GM12892 (cell line): Measurements from ENCODE around the gene HLF.

Experiments
- POLR2A ChIP-seq: IDR thresholded peaks from 2 replicates; pipeline ENCODE4 v1.6.1; 2011; ENCODE audit warnings: low read depth, low read length, control low read depth
- POLR2AphosphoS5 ChIP-seq: IDR thresholded peaks from 2 replicates; pipeline ENCODE4 v1.6.1; 2011; ENCODE audit warnings: low read depth, low read length, control low read depth
- TAF1 ChIP-seq: IDR thresholded peaks from 2 replicates; pipeline ENCODE4 v1.6.1; 2011; ENCODE audit warnings: low read depth, mild to moderate bottlenecking, control low read depth, low read length, borderline replicate concordance

DNA sequence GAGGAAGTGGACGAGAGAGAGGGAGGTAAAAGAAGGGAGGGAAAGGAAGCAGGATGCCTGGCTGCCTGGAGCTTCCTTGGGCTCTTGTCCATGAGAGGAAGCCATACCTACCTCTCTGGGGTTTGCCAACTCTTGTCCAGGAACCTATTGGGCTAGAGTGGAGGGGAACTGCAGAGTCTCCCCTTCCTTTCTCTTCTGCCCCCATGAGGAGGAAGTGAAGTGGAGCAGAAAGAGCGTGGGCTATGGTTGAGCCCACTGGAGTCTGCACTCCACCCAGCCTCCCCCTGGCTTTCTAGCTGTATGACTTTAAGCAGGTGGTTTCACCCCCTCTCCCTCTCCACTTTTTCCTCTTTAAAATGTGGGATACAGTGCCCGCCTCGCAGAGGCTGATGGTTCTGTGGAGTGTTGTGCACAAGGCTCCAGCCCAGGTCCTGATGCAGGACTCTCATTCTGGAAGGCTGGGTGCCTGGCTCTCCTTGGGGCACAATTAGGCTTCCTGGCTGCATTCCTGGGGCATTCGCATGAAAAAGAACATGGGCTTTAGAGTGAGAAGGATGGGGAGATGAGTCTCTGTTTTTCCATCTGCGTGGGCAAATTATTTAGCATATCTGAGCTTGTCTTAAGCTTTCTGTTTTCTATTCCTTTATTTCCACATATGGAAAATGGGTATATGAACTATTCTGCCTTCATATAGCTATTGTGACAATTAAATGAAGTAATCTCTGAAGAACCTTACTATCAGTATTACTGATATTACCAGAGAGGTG, 40.7 kb downstream of the HLF start:
- TF ChIP-seq POLR2A (no peak), POLR2AphosphoS5 (no peak), TAF1 (no peak)
